Measurements from ENCODE around the gene SKIDA1. TPM values are rescaled to one million over a fixed set of nuclear protein-coding genes. Genes with fewer than 3 reads are reported as not detected.

The SKIDA1 gene
- total RNA-seq, 1 donor from 2014 or later = 1.9 TPM

- no peak for DNase-seq (ENCODE audit: low read depth in 2 of 2)
Measured at GRCh38 chr10:21487416-21488180, 37.9 kb downstream of the SKIDA1 start.

- no peak for DNase-seq (ENCODE audit: low read depth in 2 of 2)
Measured at GRCh38 chr10:21482821-21483220, 42.7 kb downstream of the SKIDA1 start.

GRCh38 chr10:21481407-21481806, 44.1 kb downstream of the SKIDA1 start:
- DNase-seq (ENCODE audit: low read depth in 2 of 2) = no peak

- no peak for DNase-seq (ENCODE audit: low read depth in 2 of 2)
Measured at GRCh38 chr10:21479570-21480315, 45.7 kb downstream of the SKIDA1 start.

- DNase-seq (ENCODE audit: low read depth in 2 of 2) = no peak
Measured at GRCh38 chr10:21475393-21475792, 50.1 kb downstream of the SKIDA1 start.

- no peak for DNase-seq (ENCODE audit: low read depth in 2 of 2)
Measured at GRCh38 chr10:21473541-21473940, 51.9 kb downstream of the SKIDA1 start.

GRCh38 chr10:21473135-21473534, 52.3 kb downstream of the SKIDA1 start:
- DNase-seq (ENCODE audit: low read depth in 2 of 2) = no peak

- no peak for DNase-seq (ENCODE audit: low read depth in 2 of 2)
Measured at GRCh38 chr10:21468086-21468485, 57.4 kb downstream of the SKIDA1 start.

GRCh38 chr10:21467633-21468032, 57.8 kb downstream of the SKIDA1 start:
- DNase-seq (ENCODE audit: low read depth in 2 of 2) = no peak

GRCh38 chr10:21464134-21464533, 61.3 kb downstream of the SKIDA1 start:
- no peak for DNase-seq (ENCODE audit: low read depth in 2 of 2)

Other genes with a start within 250 kb of the SKIDA1 start
- 42.4 and 43.9 TPM in 2 replicates for gene MLLT10, start 8.6 kb upstream of the SKIDA1 start, total RNA-seq

All from dermis microvascular lymphatic vessel endothelial cell (primary cell).